Fibroblast of pulmonary artery (primary cell): ENCODE results near the gene MEF2B.

Source experiments
- DNase-seq: peaks from one replicate; pipeline ENCODE4 v3.0.0-alpha.2; 2010; ENCODE audit warnings: low read depth
- H3K4me3 ChIP-seq: replicated peaks from 2 replicates; pipeline ENCODE4 v1.5.1; 2011; ENCODE audit warnings: low read depth, mild to moderate bottlenecking, control low read depth, low read length, moderate library complexity
- TF ChIP-seq, protein P1 (sequence below): IDR thresholded peaks from 2 replicates; pipeline ENCODE4 v1.5.1; 2011; ENCODE audit warnings: mild to moderate bottlenecking, control low read depth, low read length, inconsistent platforms; ENCODE audit errors: missing control alignments

The MEF2B gene

DNA sequence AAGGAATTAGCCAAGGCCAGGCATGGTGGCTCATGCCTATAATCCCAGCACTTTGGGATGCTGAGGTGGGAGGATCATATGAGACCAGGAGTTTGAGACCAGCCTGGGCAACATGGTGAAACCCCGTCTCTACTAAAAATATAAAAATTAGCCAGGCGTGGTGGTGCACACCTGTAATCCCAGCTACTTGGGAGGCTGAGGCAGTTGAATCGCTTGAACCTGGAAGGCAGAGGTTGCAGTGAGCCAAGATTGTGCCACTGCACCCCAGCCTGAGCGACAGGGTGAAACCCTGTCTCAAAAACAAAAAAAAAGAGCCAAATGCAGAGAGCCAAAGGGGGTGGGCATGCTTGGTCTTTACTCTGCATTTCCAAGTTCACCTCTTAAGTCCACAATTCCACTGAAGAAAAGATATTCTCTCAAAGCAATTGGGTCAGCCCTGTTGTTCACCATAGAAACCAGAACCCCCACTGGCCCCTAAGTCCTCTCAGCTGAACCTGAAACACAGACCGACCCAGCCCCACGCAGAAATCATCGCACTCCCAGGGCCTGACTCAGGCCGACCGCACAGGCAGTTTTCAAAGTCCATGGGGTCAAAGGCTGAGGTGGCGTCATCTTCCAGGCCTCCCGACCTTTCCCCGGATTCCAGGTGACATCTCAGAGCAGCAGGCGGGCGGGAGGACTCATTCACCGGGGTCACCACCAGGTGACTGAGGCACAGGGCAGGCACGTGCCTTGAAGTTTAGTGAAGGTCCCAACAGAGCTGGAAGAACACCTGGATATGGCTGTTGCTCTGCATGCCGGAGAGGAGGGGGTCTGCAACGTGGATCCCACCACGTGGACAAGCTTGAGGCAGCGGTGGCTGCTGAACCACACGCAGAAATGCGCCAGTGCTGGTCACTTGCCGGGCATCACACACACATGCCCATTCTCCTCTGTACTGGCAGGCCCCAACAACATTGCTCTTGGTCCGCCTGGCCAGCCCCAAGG lies 73.1 kb downstream of the MEF2B start:
- DNase-seq: no peak
- TF ChIP-seq, protein P1, sequence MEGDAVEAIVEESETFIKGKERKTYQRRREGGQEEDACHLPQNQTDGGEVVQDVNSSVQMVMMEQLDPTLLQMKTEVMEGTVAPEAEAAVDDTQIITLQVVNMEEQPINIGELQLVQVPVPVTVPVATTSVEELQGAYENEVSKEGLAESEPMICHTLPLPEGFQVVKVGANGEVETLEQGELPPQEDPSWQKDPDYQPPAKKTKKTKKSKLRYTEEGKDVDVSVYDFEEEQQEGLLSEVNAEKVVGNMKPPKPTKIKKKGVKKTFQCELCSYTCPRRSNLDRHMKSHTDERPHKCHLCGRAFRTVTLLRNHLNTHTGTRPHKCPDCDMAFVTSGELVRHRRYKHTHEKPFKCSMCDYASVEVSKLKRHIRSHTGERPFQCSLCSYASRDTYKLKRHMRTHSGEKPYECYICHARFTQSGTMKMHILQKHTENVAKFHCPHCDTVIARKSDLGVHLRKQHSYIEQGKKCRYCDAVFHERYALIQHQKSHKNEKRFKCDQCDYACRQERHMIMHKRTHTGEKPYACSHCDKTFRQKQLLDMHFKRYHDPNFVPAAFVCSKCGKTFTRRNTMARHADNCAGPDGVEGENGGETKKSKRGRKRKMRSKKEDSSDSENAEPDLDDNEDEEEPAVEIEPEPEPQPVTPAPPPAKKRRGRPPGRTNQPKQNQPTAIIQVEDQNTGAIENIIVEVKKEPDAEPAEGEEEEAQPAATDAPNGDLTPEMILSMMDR: no peak
- no peak overlapping the region for H3K4me3 ChIP-seq

DNA sequence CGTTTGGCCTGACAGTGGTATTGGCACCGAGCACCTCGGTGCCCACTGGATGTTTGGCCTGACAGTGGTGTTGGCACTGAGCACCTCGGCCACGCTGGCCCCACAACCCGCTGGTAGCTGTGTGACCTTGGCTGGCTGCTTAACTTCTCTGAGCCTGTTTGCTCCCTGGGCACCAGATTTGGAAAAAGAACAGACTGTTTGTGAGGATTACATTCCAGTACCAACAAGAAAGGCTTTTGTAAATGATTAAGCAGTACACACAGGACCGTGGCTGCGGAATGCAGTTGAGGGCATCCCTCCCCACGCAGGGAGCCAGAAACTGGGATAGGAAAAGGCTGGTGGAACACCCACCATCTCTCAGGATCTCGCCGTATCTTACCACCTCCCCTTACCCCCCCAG lies 74.4 kb downstream of the MEF2B start:
- TF ChIP-seq, protein P1: no peak
- no peak for DNase-seq
- no peak overlapping the region for H3K4me3 ChIP-seq
